HG02840 (cell line): ENCODE data around the gene GCN1.
A peak's percentile ranks its signal among the peaks of the same experiment; 100 is the strongest.

Experiments
- ATAC-seq: cut with Tn5 transposase; IDR thresholded peaks from one replicate; pipeline ENCODE4 v1.9.1; 2021; ENCODE audit warnings: mild to moderate bottlenecking, moderate library complexity, moderate number of reproducible peaks; ENCODE audit not compliant: unreplicated experiment, low FRiP score

Gene GCN1

GRCh38 chr12:120119271-120119973 lies 75.1 kb downstream of the GCN1 start:
- no peak for ATAC-seq

- ATAC-seq: no peak
Measured at GRCh38 chr12:120118321-120119061, 76.0 kb downstream of the GCN1 start.

- no peak for ATAC-seq
Measured at GRCh38 chr12:120117961-120118320, 76.6 kb downstream of the GCN1 start.

- ATAC-seq: peak; percentile 52
Measured at GRCh38 chr12:120116792-120117651, 77.5 kb downstream of the GCN1 start.

GRCh38 chr12:120116441-120116791 lies 78.1 kb downstream of the GCN1 start, which contains the start of gene RAB35:
RAB35 (minus strand) TSS chr12:120116753; CDS start chr12:120116650, 103 bp downstream.
- ATAC-seq: no peak

- peak; percentile 2 for ATAC-seq
Measured at GRCh38 chr12:120115692-120116440, 78.6 kb downstream of the GCN1 start.

- no peak for ATAC-seq
Measured at GRCh38 chr12:120115066-120115465, 79.4 kb downstream of the GCN1 start.

GRCh38 chr12:120110550-120111501 lies 83.7 kb downstream of the GCN1 start:
- no peak for ATAC-seq

GRCh38 chr12:120109570-120110267 lies 84.8 kb downstream of the GCN1 start:
- no peak for ATAC-seq

- no peak for ATAC-seq
Measured at GRCh38 chr12:120106151-120106550, 88.4 kb downstream of the GCN1 start.

- ATAC-seq: no peak
Measured at GRCh38 chr12:120103371-120103770, 91.1 kb downstream of the GCN1 start.

- no peak for ATAC-seq
Measured at GRCh38 chr12:120103044-120103338, 91.5 kb downstream of the GCN1 start.

GRCh38 chr12:120102189-120103043 lies 92.1 kb downstream of the GCN1 start:
- ATAC-seq: no peak

GRCh38 chr12:120101617-120102016 lies 92.9 kb downstream of the GCN1 start:
- ATAC-seq: no peak

GRCh38 chr12:120101182-120101581 lies 93.3 kb downstream of the GCN1 start:
- ATAC-seq: no peak

GRCh38 chr12:120100630-120101029 lies 93.9 kb downstream of the GCN1 start:
- ATAC-seq: no peak

- ATAC-seq: no peak
Measured at GRCh38 chr12:120099738-120100137, 94.8 kb downstream of the GCN1 start.
